Activated naive CD4-positive, alpha-beta T cell treated with anti-CD3 and anti-CD28 coated beads, Interleukin-2, amount 50 U/mL, for 72 hours (primary cell): ENCODE measurements around the gene PGC. TPM values are rescaled to one million over a fixed set of nuclear protein-coding genes. Genes with fewer than 3 reads are reported as not detected.

ENCODE experiments used
- ATAC-seq, 2 donors: fragments of 150-1000 bp; cut with Tn5 transposase; 2 replicates each; pipeline ENCODE4 v1.10.0; 2021; ENCODE audit warnings: mild to moderate bottlenecking in 2 of 2, moderate library complexity in 2 of 2
- DNase-seq, 2 donors: peaks; one replicate each; pipeline ENCODE4 v3.0.0; 2021 to 2022; ENCODE audit warnings: low spot score in 2 of 2
- H3K27ac Mint-ChIP-seq, 2 donors: one replicate each; pipeline ENCODE4 v1.8.0; 2022; ENCODE audit warnings: mild to moderate bottlenecking in 2 of 2, mixed read lengths in 2 of 2
- H3K36me3 Mint-ChIP-seq, 2 donors: one replicate each; pipeline ENCODE4 v1.8.0; 2022; ENCODE audit warnings: mixed read lengths in 2 of 2
- H3K9me3 Mint-ChIP-seq, 2 donors: one replicate each; pipeline ENCODE4 v1.8.0; 2022; ENCODE audit warnings: mixed read lengths in 2 of 2
- total RNA-seq, 2 donors: library from RNA; stranded (reverse); gene quantifications; one replicate each; pipeline ENCODE4 v1.2.3, GENCODE V29; 2022

The PGC gene
- total RNA-seq, 2 donors from 2014 or later = not detected

GRCh38 chr6:41737591-41738130 lies 9.5 kb downstream of the PGC start:
- no peak for ATAC-seq
- H3K27ac Mint-ChIP-seq = no peak overlapping the region
- H3K9me3 Mint-ChIP-seq = no peaks in the 10 kb centered on the region
- DNase-seq = no peak
- H3K36me3 Mint-ChIP-seq = no peaks in the 10 kb centered on the region

- ATAC-seq = no peak
- H3K36me3 Mint-ChIP-seq = no peaks in the 10 kb centered on the region
- no peaks in the 10 kb centered on the region for H3K9me3 Mint-ChIP-seq
- DNase-seq = no peak
- H3K27ac Mint-ChIP-seq = no peak overlapping the region
Measured at GRCh38 chr6:41736800-41737555, 10.2 kb downstream of the PGC start.

DNA sequence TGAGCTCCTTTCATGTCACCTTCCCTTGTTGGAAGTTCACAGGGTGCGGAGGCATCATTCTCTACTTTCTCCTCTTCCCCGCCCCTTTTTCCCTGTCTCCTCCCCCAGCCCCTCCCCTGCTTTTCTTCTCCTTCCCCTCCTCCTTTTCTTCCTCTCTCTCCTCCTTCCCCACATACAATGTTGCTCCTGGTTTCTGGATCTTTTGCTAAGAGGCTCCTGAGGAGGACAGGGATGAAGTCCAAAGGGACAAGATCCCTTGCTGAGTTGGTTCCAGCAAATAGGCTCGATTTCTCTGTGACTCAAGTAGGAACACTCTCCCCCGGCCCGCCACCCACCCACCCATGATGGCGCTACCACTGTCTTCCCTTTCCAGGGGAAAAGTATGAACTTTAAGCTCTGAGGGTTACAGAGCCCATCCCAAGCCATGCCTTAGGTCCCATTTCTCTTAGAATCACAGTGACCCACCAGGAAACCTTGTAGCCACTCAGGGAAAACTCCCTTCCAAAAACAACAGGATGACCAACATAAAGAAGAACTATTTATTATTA lies 10.9 kb downstream of the PGC start:
- DNase-seq (no peak), ATAC-seq (no peak)
- H3K9me3 Mint-ChIP-seq = no peaks in the 10 kb centered on the region
- H3K27ac Mint-ChIP-seq = no peak overlapping the region
- no peaks in the 10 kb centered on the region for H3K36me3 Mint-ChIP-seq

DNA sequence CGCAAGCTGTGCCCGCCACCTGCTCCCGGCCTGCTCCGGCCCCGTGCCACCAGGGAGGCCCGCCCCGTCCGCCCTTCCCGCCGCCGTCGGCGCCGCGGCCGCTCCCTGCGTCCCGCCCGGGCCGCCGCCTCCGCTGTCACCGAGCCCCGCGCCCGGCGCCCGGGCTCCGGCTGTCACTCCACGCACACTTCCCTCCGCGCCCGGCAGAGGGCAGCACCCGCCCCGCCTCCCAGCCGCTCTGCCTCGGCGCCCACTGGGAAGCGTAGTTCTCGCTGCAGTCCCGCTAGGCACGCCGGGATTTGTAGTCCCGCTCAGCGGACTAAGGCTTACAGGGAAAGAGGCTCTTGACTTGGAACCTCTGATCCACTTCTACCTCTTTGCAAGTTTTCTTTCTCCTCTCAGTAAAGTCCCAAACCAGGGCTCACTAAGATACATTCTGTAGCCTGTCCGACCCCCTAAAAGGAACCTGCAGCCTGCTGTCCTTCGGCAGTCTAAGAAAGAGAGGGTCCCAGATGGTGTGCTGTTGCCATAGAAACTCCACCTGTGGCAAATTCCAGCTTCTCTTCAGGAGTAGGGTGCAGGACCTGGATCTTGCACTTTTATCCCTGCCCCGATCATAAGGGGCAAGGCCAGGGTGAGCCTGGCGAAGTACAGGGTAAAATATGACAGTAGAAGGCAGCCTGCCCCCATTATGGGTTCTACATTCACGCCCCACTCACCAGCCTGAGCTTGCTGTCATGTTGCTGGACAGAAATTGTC lies 11.6 kb downstream of the PGC start, which contains the start of gene TFEB:
Gene TFEB (minus strand): TSS at position 182 of the 759 bp plus-strand sequence. CDS start 44,395 bp downstream, outside the sequence.
- ATAC-seq = peak; percentile 72 to 83
- DNase-seq = peak; percentile 91 to 98
- H3K9me3 Mint-ChIP-seq = no peaks in the 10 kb centered on the region
- H3K36me3 Mint-ChIP-seq = no peaks in the 10 kb centered on the region
- no peak within 1 kb of the TSS for H3K27ac Mint-ChIP-seq

- no peaks in the 10 kb centered on the region for H3K36me3 Mint-ChIP-seq
- no peak overlapping the region for H3K27ac Mint-ChIP-seq
- H3K9me3 Mint-ChIP-seq = no peaks in the 10 kb centered on the region
- DNase-seq (peak in 1 of 2 donors; percentile 69), ATAC-seq (peak; percentile 33 to 70)
Measured at GRCh38 chr6:41734666-41735426, 12.4 kb downstream of the PGC start.

DNA sequence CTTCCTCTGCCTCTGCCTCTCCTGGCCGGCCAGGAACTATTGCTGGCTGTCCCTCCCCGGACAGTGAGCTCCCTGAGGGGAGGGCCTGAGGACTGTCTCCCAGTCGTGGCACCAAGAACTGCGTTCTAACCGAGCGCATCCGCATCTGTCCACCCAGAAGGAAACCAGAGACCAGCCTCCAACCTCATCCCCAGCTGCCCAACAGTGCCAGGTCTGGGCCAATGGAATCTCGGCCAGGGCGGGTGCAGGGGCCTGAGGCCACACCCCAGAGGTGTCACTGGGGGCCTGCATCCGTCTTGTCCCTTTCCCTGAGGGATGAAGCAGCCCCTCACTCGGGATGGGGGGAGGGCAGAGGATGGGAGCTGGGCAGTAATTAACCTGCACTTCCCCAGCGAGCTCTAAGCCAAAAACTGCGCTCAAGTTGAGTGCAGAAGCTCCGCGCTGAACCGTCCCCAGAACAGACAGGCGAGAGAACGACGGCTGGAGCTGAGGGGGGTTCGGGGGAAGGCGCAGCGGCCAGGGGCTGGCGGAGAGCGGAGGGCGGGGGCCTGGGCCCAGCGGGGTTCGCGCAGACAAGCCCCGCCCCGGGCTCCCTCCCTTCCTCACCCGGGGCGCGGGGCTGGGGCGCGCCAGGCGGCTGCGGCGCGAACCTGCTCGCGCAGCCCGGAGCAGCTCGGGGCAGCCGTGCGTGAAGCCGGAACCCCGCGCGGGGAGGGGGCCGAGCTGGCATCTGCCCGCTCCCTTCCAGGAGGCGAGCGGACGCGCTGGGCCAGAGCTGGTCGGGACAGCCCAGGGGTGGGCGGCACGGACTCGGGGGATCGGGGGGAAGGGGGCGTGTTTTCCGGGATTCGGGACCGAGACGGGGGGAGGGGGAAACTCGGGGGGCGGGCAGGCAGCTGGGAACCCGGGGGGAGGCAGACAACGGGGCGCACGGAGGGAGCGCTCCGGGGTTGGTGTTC lies 13.2 kb downstream of the PGC start:
- no peaks in the 10 kb centered on the region for H3K36me3 Mint-ChIP-seq
- no peaks in the 10 kb centered on the region for H3K9me3 Mint-ChIP-seq
- peak in 1 of 2 donors; percentile 71 for DNase-seq
- peak overlapping the region in 1 of 2 donors; percentile 74 for H3K27ac Mint-ChIP-seq
- peak; percentile 52 to 74 for ATAC-seq

DNA sequence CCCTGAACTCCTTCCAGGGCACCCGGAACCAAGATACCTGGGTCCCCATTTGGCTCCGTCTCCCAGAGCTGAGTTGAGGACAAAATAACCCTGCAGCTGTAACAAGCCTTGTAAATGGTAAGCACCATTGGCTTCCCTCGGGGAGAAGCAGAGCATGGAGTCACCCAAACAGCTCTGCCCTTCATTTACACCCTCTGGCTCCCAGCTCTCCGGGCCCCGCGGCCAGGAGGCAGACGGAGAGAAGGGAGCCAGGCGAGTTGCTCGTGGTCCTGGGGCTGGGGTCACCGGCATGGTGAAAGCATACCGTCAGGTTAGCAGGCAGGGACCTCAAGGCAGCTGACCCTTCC lies 13.9 kb downstream of the PGC start:
- DNase-seq (peak in 1 of 2 donors; percentile 14), ATAC-seq (no peak)
- H3K36me3 Mint-ChIP-seq = no peaks in the 10 kb centered on the region
- H3K27ac Mint-ChIP-seq = peak overlapping the region in 1 of 2 donors; percentile 36
- H3K9me3 Mint-ChIP-seq = no peaks in the 10 kb centered on the region

GRCh38 chr6:41732591-41733359 lies 14.4 kb downstream of the PGC start:
- Mint-ChIP-seq H3K36me3 (no peaks in the 10 kb centered on the region), H3K27ac (peak overlapping the region in 1 of 2 donors; percentile 36), H3K9me3 (no peaks in the 10 kb centered on the region)
- ATAC-seq = peak; percentile 8 to 36
- DNase-seq = peak in 1 of 2 donors; percentile 46

- Mint-ChIP-seq H3K27ac (no peak overlapping the region), H3K36me3 (no peaks in the 10 kb centered on the region), H3K9me3 (no peaks in the 10 kb centered on the region)
- ATAC-seq = no peak
- DNase-seq = no peak
Measured at GRCh38 chr6:41732149-41732548, 15.0 kb downstream of the PGC start.

DNA sequence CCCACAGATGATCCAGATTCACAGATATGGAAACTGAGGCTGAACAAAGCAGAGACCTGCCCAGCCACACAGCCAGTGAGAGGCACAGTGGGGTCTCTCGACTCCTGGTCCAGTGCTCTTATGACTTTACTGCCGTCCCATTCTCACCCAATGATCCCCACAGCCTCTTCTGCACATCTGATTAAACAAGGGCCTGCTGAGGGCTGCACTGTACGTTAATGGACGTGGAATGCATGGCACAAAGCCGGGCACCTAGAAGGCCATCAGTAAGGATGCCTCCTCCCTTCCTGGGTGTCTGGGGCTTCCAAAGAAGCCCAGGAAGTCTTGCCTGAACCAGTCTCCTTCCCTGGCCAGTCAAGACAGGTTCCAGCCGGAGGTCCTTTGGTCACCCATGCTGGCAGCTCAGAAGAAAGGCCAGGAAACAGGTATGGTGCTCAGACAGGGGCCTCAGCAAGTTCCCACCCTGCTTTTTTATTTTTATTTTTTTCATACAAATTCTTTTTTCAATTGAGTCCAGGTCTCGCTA lies 15.6 kb downstream of the PGC start:
- ATAC-seq = no peak
- Mint-ChIP-seq H3K9me3 (no peaks in the 10 kb centered on the region), H3K27ac (no peak overlapping the region), H3K36me3 (no peaks in the 10 kb centered on the region)
- DNase-seq = no peak

DNA sequence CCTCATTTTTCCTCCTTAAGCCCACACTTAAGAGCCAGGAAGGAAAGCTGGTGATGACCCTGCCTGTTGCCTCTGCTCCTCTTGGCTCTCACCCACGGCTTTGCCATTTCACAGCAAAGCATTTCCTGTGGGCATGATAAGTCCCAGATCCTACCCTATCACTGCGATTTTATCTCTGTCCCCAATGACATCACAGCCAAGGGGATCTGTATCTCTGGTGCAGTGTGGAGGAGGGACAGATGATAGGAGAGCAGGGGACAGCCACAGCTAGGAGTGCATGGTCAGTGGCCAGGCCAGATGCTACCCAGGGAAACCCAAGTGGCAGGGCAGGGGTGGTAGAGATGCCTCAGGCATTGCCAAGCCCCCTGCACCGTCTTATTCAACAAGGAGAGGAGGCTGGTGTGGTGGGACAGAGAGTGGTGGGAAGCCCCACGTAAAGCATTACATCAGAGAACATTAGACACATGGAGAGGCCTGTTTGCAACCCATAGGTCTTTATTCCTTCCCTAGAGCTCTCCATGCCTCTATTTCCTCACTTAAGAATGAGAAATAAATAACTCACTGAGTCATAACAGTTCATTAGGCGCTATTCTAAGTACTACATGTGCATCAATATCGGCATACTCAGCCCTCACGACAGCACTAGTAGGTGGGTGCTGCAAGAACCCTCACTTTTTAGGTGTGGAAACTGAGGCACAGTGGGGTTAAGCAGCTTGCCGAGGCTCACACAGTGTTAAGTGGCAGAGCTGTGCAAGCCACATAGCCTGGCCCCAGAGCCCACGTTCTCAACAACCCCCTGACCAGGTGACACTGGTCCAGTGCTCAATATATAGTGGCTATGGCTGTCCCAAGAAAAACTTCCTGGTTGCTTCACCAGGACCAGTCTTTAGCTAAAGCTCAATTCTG lies 16.4 kb downstream of the PGC start:
- DNase-seq (no peak), ATAC-seq (no peak)
- Mint-ChIP-seq H3K9me3 (no peaks in the 10 kb centered on the region), H3K36me3 (no peaks in the 10 kb centered on the region), H3K27ac (no peak overlapping the region)

DNA sequence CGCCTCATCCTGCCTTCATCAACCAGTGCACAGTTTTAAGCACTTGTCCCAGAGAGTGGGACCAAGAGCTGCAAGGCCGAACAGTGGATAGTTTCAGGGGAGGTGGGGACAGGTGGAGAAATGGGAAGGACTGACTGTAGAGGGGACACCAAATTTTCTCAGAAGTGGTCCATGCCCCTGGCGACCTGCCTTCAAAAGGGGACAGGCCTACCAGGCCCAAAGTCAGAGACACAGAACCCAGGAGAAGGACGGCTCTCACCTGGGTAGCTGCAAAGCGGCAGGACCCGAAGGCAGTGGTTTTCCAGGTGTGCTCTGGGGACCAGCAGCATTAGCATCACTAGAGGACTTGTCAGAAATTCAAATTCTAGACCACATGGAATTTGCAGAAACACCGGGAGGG lies 17.6 kb downstream of the PGC start:
- no peak for ATAC-seq
- DNase-seq = no peak
- H3K27ac Mint-ChIP-seq = peak overlapping the region in 1 of 2 donors; percentile 50

DNA sequence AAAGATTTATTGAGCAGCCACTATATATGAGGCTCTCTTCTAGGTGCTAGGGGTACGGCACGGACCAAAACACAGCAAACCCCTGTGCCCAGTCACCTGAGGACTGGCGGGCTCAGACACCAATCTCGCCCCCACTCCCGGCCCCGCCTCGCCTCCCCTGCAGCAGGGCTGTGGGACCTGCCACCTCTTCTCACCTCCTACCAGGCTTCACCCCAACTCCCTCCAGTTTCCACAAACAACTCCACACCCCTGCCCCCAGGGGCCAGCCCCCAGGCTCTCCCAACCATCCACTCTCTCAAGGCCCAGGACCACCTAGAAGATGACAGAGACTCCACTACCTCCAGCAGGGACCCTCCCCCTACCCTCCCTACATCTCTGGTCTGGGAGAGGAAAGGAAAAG lies 18.2 kb downstream of the PGC start:
- no peak overlapping the region for H3K27ac Mint-ChIP-seq
- no peak for ATAC-seq
- H3K9me3 Mint-ChIP-seq = no peaks in the 10 kb centered on the region
- H3K36me3 Mint-ChIP-seq = no peaks in the 10 kb centered on the region
- DNase-seq = no peak

More for the DNA sequence above, 17.6 kb downstream of the PGC start:
- Mint-ChIP-seq H3K36me3 (no peaks in the 10 kb centered on the region), H3K9me3 (no peaks in the 10 kb centered on the region)
